GM12878 (cell line): ENCODE results near the gene HMOX2. TPM values are rescaled to one million over a fixed set of nuclear protein-coding genes. Genes with fewer than 3 reads are reported as not detected.

Source experiments
- ASH2L ChIP-seq: fragments of 300-600, 200-600 bp; sonication (generic); IDR thresholded peaks from 2 replicates; pipeline ENCODE4 v1.6.1; 2017; ENCODE audit warnings: low read depth, mild to moderate bottlenecking, borderline replicate concordance
- BHLHE40 ChIP-seq, 2 experiments: fragments of 450-650 bp in 1 of 2; IDR thresholded peaks; 2 replicates each; pipeline ENCODE4 v1.6.1; 2011 to 2017; ENCODE audit warnings: low read depth in 2 of 2, borderline replicate concordance in 1 of 2, improper control_type of control experiment in 1 of 2, low read length in 1 of 2, mild to moderate bottlenecking in 1 of 2
- CBX5 ChIP-seq: sonication (generic); IDR thresholded peaks from 2 replicates; pipeline ENCODE4 v1.6.1; 2016; ENCODE audit warnings: low read depth, moderate library complexity, mild to moderate bottlenecking, inconsistent platforms
- CHD1 ChIP-seq: IDR thresholded peaks from 2 replicates; pipeline ENCODE4 v1.6.1; 2012; ENCODE audit warnings: low read depth, low read length, improper control_type of control experiment
- EP300 ChIP-seq, 2 experiments: fragments of 150-350 bp in 1 of 2; IDR thresholded peaks; 2 replicates each; pipeline ENCODE4 v1.6.1; 2011 to 2012; ENCODE audit warnings: low read depth in 2 of 2, low read length in 2 of 2, borderline replicate concordance in 1 of 2, improper control_type of control experiment in 1 of 2, inconsistent platforms in 1 of 2; ENCODE audit not compliant: control insufficient read depth in 1 of 2
- ESRRA ChIP-seq: IDR thresholded peaks from 2 replicates; pipeline ENCODE4 v1.6.1; 2012; ENCODE audit warnings: mild to moderate bottlenecking, low read length, improper control_type of control experiment
- GATAD2B ChIP-seq: fragments of 450-650 bp; conservative IDR thresholded peaks from 2 replicates; pipeline ENCODE4 v1.6.1; 2017; ENCODE audit warnings: low read depth, mild to moderate bottlenecking, moderate library complexity
- HDGF ChIP-seq: fragments of 450-650 bp; IDR thresholded peaks from 2 replicates; pipeline ENCODE4 v1.6.1; 2016; ENCODE audit warnings: antibody characterized with exemption
- JUND ChIP-seq: IDR thresholded peaks from 2 replicates; pipeline ENCODE4 v1.6.1; 2012; ENCODE audit warnings: low read depth, mild to moderate bottlenecking, low read length, improper control_type of control experiment, moderate library complexity
- MAX ChIP-seq: IDR thresholded peaks from 2 replicates; pipeline ENCODE4 v1.6.1; 2012; ENCODE audit warnings: low read depth, low read length, improper control_type of control experiment
- MEF2A ChIP-seq: IDR thresholded peaks from 2 replicates; pipeline ENCODE4 v1.6.1; 2011; ENCODE audit warnings: low read depth, mild to moderate bottlenecking, low read length, moderate library complexity; ENCODE audit not compliant: insufficient read depth
- MTA2 ChIP-seq: fragments of 450-650 bp; IDR thresholded peaks from 2 replicates; pipeline ENCODE4 v1.6.1; 2016; ENCODE audit warnings: low read depth, mild to moderate bottlenecking, moderate library complexity
- NFIC ChIP-seq: IDR thresholded peaks from 2 replicates; pipeline ENCODE4 v1.6.1; 2012; ENCODE audit warnings: low read depth, mild to moderate bottlenecking, inconsistent platforms, low read length, moderate library complexity
- NR2F1 ChIP-seq: fragments of 450-650 bp; conservative IDR thresholded peaks from 2 replicates; pipeline ENCODE4 v1.6.1; 2017; ENCODE audit warnings: mild to moderate bottlenecking
- PAX8 ChIP-seq: fragments of 450-650 bp; IDR thresholded peaks from 2 replicates; pipeline ENCODE4 v1.6.1; 2017; ENCODE audit warnings: mild to moderate bottlenecking, moderate library complexity
- RCOR1 ChIP-seq: conservative IDR thresholded peaks from 2 replicates; pipeline ENCODE4 v1.6.1; 2012; ENCODE audit warnings: low read depth, low read length, improper control_type of control experiment
- RFX5 ChIP-seq: IDR thresholded peaks from 2 replicates; pipeline ENCODE4 v1.6.1; 2011; ENCODE audit warnings: low read depth, low read length, improper control_type of control experiment
- RUNX3 ChIP-seq: IDR thresholded peaks from 2 replicates; pipeline ENCODE4 v1.6.1; 2012; ENCODE audit warnings: low read length, inconsistent platforms
- SMAD1 ChIP-seq: fragments of 450-650 bp; IDR thresholded peaks from 2 replicates; pipeline ENCODE4 v1.6.1; 2018; ENCODE audit warnings: mild to moderate bottlenecking, low read depth; ENCODE audit not compliant: partially characterized antibody
- SP1 ChIP-seq: IDR thresholded peaks from one replicate; pipeline ENCODE4 v1.6.1; 2011; ENCODE audit warnings: low read depth, low read length
- TBL1XR1 ChIP-seq: IDR thresholded peaks from 2 replicates; pipeline ENCODE4 v1.6.1; 2012; ENCODE audit warnings: low read depth, low read length, improper control_type of control experiment
- TCF12 ChIP-seq: IDR thresholded peaks from 2 replicates; pipeline ENCODE4 v1.6.1; 2011; ENCODE audit warnings: low read depth, mild to moderate bottlenecking, low read length
- TCF3 ChIP-seq: IDR thresholded peaks from 2 replicates; pipeline ENCODE4 v1.6.1; 2012; ENCODE audit warnings: low read depth, mild to moderate bottlenecking, low read length, borderline replicate concordance; ENCODE audit not compliant: insufficient read depth
- ZNF24 ChIP-seq: fragments of 450-650 bp; IDR thresholded peaks from 2 replicates; pipeline ENCODE4 v1.6.1; 2017; ENCODE audit warnings: antibody characterized with exemption, mild to moderate bottlenecking
- polyA plus RNA-seq, 11 experiments: library from polyadenylated mRNA; depleted of rRNA in 4 of 11; unstranded in 6 of 11; stranded (reverse) in 5 of 11; fragments of >200 nt; fragmentation: Nextera tagmentation in 4 of 11; fragmentation: Illumina TruSeq in 1 of 11; extraction: Ambion mirVana in 4 of 11; extraction: Trizol in 1 of 11; gene quantifications; 1 replicate in 1 of 11; 2 replicates in 10 of 11; pipeline versions ENCODE4 v1.2.1 to v1.2.3, GENCODE V29; 2011 to 2016; ENCODE audit warnings: inconsistent platforms in 2 of 11, missing spikeins in 2 of 11, low read depth in 1 of 11
- total RNA-seq, 4 experiments: library from RNA; depleted of rRNA in 3 of 4; stranded (reverse); fragments of >200 nt in 3 of 4; fragmentation: Illumina TruSeq in 1 of 4; extraction: Trizol in 1 of 4; gene quantifications; 2 replicates each; pipeline versions ENCODE4 v1.2.1 to v1.2.3, GENCODE V29; 2013 to 2021
- TF ChIP-seq, protein P1 (sequence below): fragments of 450-650 bp; IDR thresholded peaks from 2 replicates; pipeline ENCODE4 v1.6.1; 2016; ENCODE audit warnings: mild to moderate bottlenecking, moderate library complexity, borderline replicate concordance

HMOX2 gene
- total and polyA plus RNA-seq, 10 of the 15 experiments (the other 5 are each of a cell fraction or from before 2014, with no cell fraction given), result 26.4 to 111 (median 57.8) TPM

GRCh38 chr16:4538350-4539235 is 62.4 kb downstream of the HMOX2 start, which contains the start of gene CDIP1 (continued):
- TF ChIP-seq, protein P1, sequence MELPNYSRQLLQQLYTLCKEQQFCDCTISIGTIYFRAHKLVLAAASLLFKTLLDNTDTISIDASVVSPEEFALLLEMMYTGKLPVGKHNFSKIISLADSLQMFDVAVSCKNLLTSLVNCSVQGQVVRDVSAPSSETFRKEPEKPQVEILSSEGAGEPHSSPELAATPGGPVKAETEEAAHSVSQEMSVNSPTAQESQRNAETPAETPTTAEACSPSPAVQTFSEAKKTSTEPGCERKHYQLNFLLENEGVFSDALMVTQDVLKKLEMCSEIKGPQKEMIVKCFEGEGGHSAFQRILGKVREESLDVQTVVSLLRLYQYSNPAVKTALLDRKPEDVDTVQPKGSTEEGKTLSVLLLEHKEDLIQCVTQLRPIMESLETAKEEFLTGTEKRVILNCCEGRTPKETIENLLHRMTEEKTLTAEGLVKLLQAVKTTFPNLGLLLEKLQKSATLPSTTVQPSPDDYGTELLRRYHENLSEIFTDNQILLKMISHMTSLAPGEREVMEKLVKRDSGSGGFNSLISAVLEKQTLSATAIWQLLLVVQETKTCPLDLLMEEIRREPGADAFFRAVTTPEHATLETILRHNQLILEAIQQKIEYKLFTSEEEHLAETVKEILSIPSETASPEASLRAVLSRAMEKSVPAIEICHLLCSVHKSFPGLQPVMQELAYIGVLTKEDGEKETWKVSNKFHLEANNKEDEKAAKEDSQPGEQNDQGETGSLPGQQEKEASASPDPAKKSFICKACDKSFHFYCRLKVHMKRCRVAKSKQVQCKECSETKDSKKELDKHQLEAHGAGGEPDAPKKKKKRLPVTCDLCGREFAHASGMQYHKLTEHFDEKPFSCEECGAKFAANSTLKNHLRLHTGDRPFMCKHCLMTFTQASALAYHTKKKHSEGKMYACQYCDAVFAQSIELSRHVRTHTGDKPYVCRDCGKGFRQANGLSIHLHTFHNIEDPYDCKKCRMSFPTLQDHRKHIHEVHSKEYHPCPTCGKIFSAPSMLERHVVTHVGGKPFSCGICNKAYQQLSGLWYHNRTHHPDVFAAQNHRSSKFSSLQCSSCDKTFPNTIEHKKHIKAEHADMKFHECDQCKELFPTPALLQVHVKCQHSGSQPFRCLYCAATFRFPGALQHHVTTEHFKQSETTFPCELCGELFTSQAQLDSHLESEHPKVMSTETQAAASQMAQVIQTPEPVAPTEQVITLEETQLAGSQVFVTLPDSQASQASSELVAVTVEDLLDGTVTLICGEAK, result no peak
- TF ChIP-seq NR2F1, result peak; percentile 91
- 0 out of 2 replicates have a peak, but pooled peaks have one; percentile 39 for TF ChIP-seq RFX5
- peak; percentile 52; the same call in 1 of the 2 replicates for TF ChIP-seq JUND
- no peak for TF ChIP-seq ASH2L
- no peak for TF ChIP-seq SMAD1
- TF ChIP-seq HDGF, result 0 out of 2 replicates have a peak, but pooled peaks have one; percentile 47
- TF ChIP-seq PAX8, result no peak
- 0 out of 2 replicates have a peak, but pooled peaks have one; percentile 40 for TF ChIP-seq RCOR1
- peak; percentile 39; the same call in 1 of the 2 replicates for TF ChIP-seq RUNX3
- TF ChIP-seq TCF3, result peak; percentile 76
- TF ChIP-seq MTA2, result no peak
- no peak for TF ChIP-seq TBL1XR1
- no peak for TF ChIP-seq ESRRA
- 0 out of 2 replicates have a peak, but pooled peaks have one; percentile 14 for TF ChIP-seq ZNF24
- TF ChIP-seq EP300 (IDR thresholded peaks at IDR 0.05; ENCODE audit: borderline replicate concordance in 1 of 2, control insufficient read depth in 1 of 2, low read depth in 2 of 2, low read length in 2 of 2), result peak; percentile 19 to 46; a peak in 1 of 4 replicates
- TF ChIP-seq MAX, result peak; percentile 100
- peak; percentile 77 for TF ChIP-seq SP1
- peak; percentile 82; the same call in 1 of the 2 replicates for TF ChIP-seq CBX5
- TF ChIP-seq GATAD2B, result 0 out of 2 replicates have a peak, but pooled peaks have one; percentile 15
- peak; percentile 93 to 96 for TF ChIP-seq BHLHE40 (IDR thresholded peaks at IDR 0.05; ENCODE audit: borderline replicate concordance in 1 of 2, low read depth in 2 of 2, low read length in 1 of 2)
- 0 out of 2 replicates have a peak, but pooled peaks have one; percentile 73 for TF ChIP-seq TCF12
- TF ChIP-seq MEF2A, result no peak
- no peak for TF ChIP-seq CHD1
- no peak for TF ChIP-seq NFIC
